K562 (cell line): ENCODE results near the gene ABHD16A. TPM values are rescaled to one million over a fixed set of nuclear protein-coding genes. Genes with fewer than 3 reads are reported as not detected.
A peak's percentile ranks its signal among the peaks of the same experiment; 100 is the strongest.

Experiments used
- ATAC-seq: fragments of 200-7000 bp; cut with Tn5 transposase; 3 replicates; pipeline ENCODE4 v1.9.1; 2020; ENCODE audit warnings: moderate library complexity
- BruUV-seq: library from RNA; stranded (reverse); fragments of 400-500 nt; replicated peaks from 2 replicates; lab custom pipeline; 2021; lab: Mats Ljungman, UMichigan
- CTCF ChIA-PET: fragments of 300-600 bp; formaldehyde crosslinking; extraction: SDS; loops from one replicate; lab custom pipeline; 2021; ENCODE audit warnings: low intra/inter-chr PET ratio; lab: Yijun Ruan, JAX
- POLR2A ChIA-PET: fragments of 300-600, 350-650 bp; sonication (Branson Sonifier 250); formaldehyde crosslinking; extraction: SDS; loops from one replicate; lab custom pipeline; 2021; ENCODE audit warnings: antibody characterized with exemption, inconsistent platforms; lab: Yijun Ruan, JAX
- DNase-seq, 4 experiments: peaks; one replicate each; pipeline versions ENCODE4 v3.0.0 to v3.0.0-alpha.2; 2011 to 2018; ENCODE audit warnings: low spot score in 3 of 4, mixed read lengths in 3 of 4; ENCODE audit errors: extremely low read depth in 1 of 4
- FAIRE-seq: peaks from 2 replicates; lab custom pipeline; 2011; peaks lifted over from hg19 to GRCh38; lab: Jason Lieb, UNC
- H2AFZ ChIP-seq: 2 replicates; pipeline ENCODE4 v1.6.0; 2011; ENCODE audit warnings: low read depth, low read length, control low read depth, inconsistent platforms
- H3K27ac ChIP-seq: fragments of 200-600 bp; 3 replicates; pipeline ENCODE4 v1.8.0; 2011; ENCODE audit warnings: low read depth, mild to moderate bottlenecking, control low read depth, inconsistent platforms, low read length, moderate library complexity, mixed read lengths; ENCODE audit errors: extremely low read depth
- H3K27me3 ChIP-seq, 2 experiments: fragments of 300-600 bp in 1 of 2; 2 replicates in 1 of 2; 3 replicates in 1 of 2; pipeline versions ENCODE4 v1.6.0 to v1.8.0; 2011; ENCODE audit warnings: inconsistent platforms in 2 of 2, low read length in 2 of 2, mild to moderate bottlenecking in 1 of 2, mixed read lengths in 1 of 2, moderate library complexity in 1 of 2; ENCODE audit not compliant: control insufficient read depth in 2 of 2, insufficient read depth in 2 of 2
- H3K36me3 ChIP-seq: fragments of 300-600 bp; 3 replicates; pipeline ENCODE4 v1.8.0; 2011; ENCODE audit warnings: mild to moderate bottlenecking, low read length, inconsistent platforms; ENCODE audit not compliant: control insufficient read depth, insufficient read depth
- H3K4me1 ChIP-seq, 2 experiments: fragments of 200-600 bp in 1 of 2; replicated peaks in 1 of 2; 2 replicates in 1 of 2; 3 replicates in 1 of 2; pipeline versions ENCODE4 v1.5.1 to v1.8.0; 2011; ENCODE audit warnings: inconsistent platforms in 2 of 2, low read length in 2 of 2, mild to moderate bottlenecking in 1 of 2, mixed read lengths in 1 of 2, moderate library complexity in 1 of 2; ENCODE audit not compliant: control insufficient read depth in 2 of 2, insufficient read depth in 2 of 2
- H3K4me2 ChIP-seq: 2 replicates; pipeline ENCODE4 v1.6.1; 2011; ENCODE audit warnings: low read length, control low read depth, inconsistent platforms, mixed read lengths; ENCODE audit not compliant: insufficient read depth
- H3K4me3 ChIP-seq: fragments of 200-600 bp; sonication (generic), shearing (Covaris generic); 2 replicates; pipeline ENCODE4 v1.5.1; 2016; ENCODE audit warnings: control low read depth, inconsistent platforms
- H3K79me2 ChIP-seq: fragments of 200-600 bp; 3 replicates; pipeline ENCODE4 v1.8.0; 2011; ENCODE audit warnings: low read length, inconsistent platforms; ENCODE audit not compliant: control insufficient read depth, insufficient read depth
- H3K9ac ChIP-seq, 2 experiments: 2 replicates each; pipeline versions ENCODE4 v1.6.0 to v1.6.1; 2011; ENCODE audit warnings: low read depth in 2 of 2, low read length in 2 of 2, control low read depth in 1 of 2, inconsistent platforms in 1 of 2, mild to moderate bottlenecking in 1 of 2, mixed read lengths in 1 of 2; ENCODE audit not compliant: insufficient read depth in 1 of 2
- H3K9me1 ChIP-seq: one replicate; pipeline ENCODE4 v1.6.0; 2011; ENCODE audit warnings: inconsistent platforms, mild to moderate bottlenecking, low read length, moderate library complexity; ENCODE audit not compliant: control insufficient read depth, insufficient read depth
- H3K9me3 ChIP-seq: replicated peaks from 2 replicates; pipeline ENCODE4 v1.5.1; 2011; ENCODE audit warnings: low read depth, low read length, inconsistent platforms; ENCODE audit not compliant: control insufficient read depth, insufficient read depth
- H4K20me1 ChIP-seq: replicated peaks from 2 replicates; pipeline ENCODE4 v1.6.1; 2011; ENCODE audit warnings: low read length, inconsistent platforms, mixed read lengths; ENCODE audit not compliant: control insufficient read depth, insufficient read depth
- CBX8 ChIP-seq: fragments of 200-600 bp; sonication (generic); IDR thresholded peaks from 2 replicates; pipeline ENCODE4 v1.6.1; 2012; ENCODE audit warnings: borderline replicate concordance, mixed run types, low read depth, mild to moderate bottlenecking, moderate library complexity, mixed read lengths, low read length, control low read depth, inconsistent platforms; ENCODE audit not compliant: poor library complexity, severe bottlenecking; ENCODE audit errors: extremely low read depth
- CHD4 ChIP-seq: fragments of 200-600 bp; sonication (generic); IDR thresholded peaks from 3 replicates; pipeline ENCODE4 v1.6.1; 2012; ENCODE audit warnings: low read depth, mild to moderate bottlenecking, mixed read lengths, low read length, inconsistent platforms; ENCODE audit not compliant: insufficient read depth, insufficient replicate concordance, poor library complexity, severe bottlenecking
- ELF2 ChIP-seq: fragments of 250-450 bp; sonication (Bioruptor Pico); IDR thresholded peaks from 2 replicates; pipeline ENCODE4 v1.5.0; 2021; ENCODE audit warnings: mild to moderate bottlenecking
- HDAC1 ChIP-seq, 2 experiments: fragments of 450-650 bp; IDR thresholded peaks; 2 replicates each; pipeline ENCODE4 v1.6.1; 2016 to 2017; ENCODE audit warnings: inconsistent platforms in 1 of 2, mild to moderate bottlenecking in 1 of 2, moderate library complexity in 1 of 2
- MAFF ChIP-seq: IDR thresholded peaks from 2 replicates; pipeline ENCODE4 v1.6.1; 2012; ENCODE audit warnings: low read length, improper control_type of control experiment
- PKNOX1 ChIP-seq: fragments of 450-650 bp; IDR thresholded peaks from 2 replicates; pipeline ENCODE4 v1.6.1; 2016
- ZNF239 ChIP-seq: fragments of 250-450 bp; sonication (Bioruptor Pico); IDR thresholded peaks from 2 replicates; pipeline ENCODE4 v1.4.0; 2020; ENCODE audit warnings: mild to moderate bottlenecking
- ZNF407 ChIP-seq: fragments of 450-650 bp; IDR thresholded peaks from 2 replicates; pipeline ENCODE4 v1.6.1; 2016; ENCODE audit warnings: low read depth
- ZNF778 ChIP-seq: fragments of 450-650 bp; formaldehyde crosslinking; IDR thresholded peaks from 2 replicates; pipeline ENCODE4 v1.4.0; 2020; ENCODE audit warnings: mild to moderate bottlenecking, moderate library complexity
- WGBS: fragments of 100-300 bp; shearing (Covaris generic); methylation state at CpG from one replicate; pipeline ENCODE4 v1.1.6; 2016; ENCODE audit warnings: low coverage, mixed read lengths; ENCODE audit not compliant: insufficient coverage; ENCODE audit errors: missing lambda C conversion rate; 5-methylcytosine and 5-hydroxymethylcytosine counted together
- in situ Hi-C: fragments of 300-500 bp; cut with MboI; formaldehyde crosslinking; loops from 4 replicates; pipeline ENCODE4 v1.15.0; 2018; ENCODE audit warnings: inconsistent platforms, mixed read lengths
- intact Hi-C: fragments of 100-400 bp; cut with micrococcal nuclease; formaldehyde crosslinking; loops from 2 replicates; pipeline ENCODE4 v1.14.2; 2022
- polyA plus RNA-seq, 8 experiments: library from polyadenylated mRNA; depleted of rRNA in 4 of 8; stranded (reverse) in 5 of 8; unstranded in 3 of 8; fragments of >200 nt; fragmentation: Nextera tagmentation in 2 of 8; fragmentation: Illumina TruSeq in 1 of 8; extraction: Ambion mirVana in 2 of 8; extraction: Trizol in 1 of 8; gene quantifications; 2 replicates each; pipeline versions ENCODE4 v1.2.1 to v1.2.3, GENCODE V29; 2011 to 2014; ENCODE audit warnings: inconsistent platforms in 1 of 8, missing spikeins in 1 of 8
- total RNA-seq, 7 experiments: library from RNA; depleted of rRNA in 6 of 7; stranded (reverse); fragments of >200 nt in 6 of 7; fragmentation: Illumina TruSeq in 2 of 7; extraction: Trizol in 2 of 7; gene quantifications; 2 replicates each; pipeline versions ENCODE4 v1.2.1 to v1.2.3, GENCODE V29; 2011 to 2021; ENCODE audit warnings: low replicate concordance in 1 of 7

ABHD16A gene
- total and polyA plus RNA-seq, 9 of the 15 experiments (the other 6 are each of a cell fraction or from before 2014, with no cell fraction given): 25.8 to 120 (median 81.6) TPM

- H3K4me2 ChIP-seq: peak overlapping the region; percentile 37
- no peak overlapping the region for H3K4me3 ChIP-seq
- ChIA-PET POLR2A (interaction anchor here (0.5 to 15.0 kb wide), 22 partner anchors 8 to 377 kb away, joined by 3 to 236 read pairs (median 3); partner anchors contain the start of genes ABHD16A, BAG6, C6orf47 and CLIC1), CTCF (no interaction called here)
- H3K79me2 ChIP-seq: peaks cover 19% of the 10 kb centered on the region; the same call in 2 of the 3 replicates
- H2AFZ ChIP-seq: peak overlapping the region; percentile 71
- peaks cover 47% of the 10 kb centered on the region for H3K36me3 ChIP-seq
- no peaks in the 10 kb centered on the region for H4K20me1 ChIP-seq
- in situ Hi-C loops: no loop called here
- H3K9me1 ChIP-seq: peaks cover 5% of the 10 kb centered on the region
- H3K4me1 ChIP-seq: peaks cover 46 to 70% of the 10 kb centered on the region in 2 experiments
- H3K27me3 ChIP-seq: no peaks in the 10 kb centered on the region
- DNase-seq (peak in 1 of 4 experiments; percentile 72), ATAC-seq (no peak), FAIRE-seq (no peak)
- 38% methylated on average over 7 of the region's 7 CpGs for WGBS
- intact Hi-C loops: no loop called here
- H3K9ac ChIP-seq: peak overlapping the region; percentile 38 to 82
- H3K27ac ChIP-seq: peak overlapping the region; percentile 64
- BruUV-seq: no TSS peak
- H3K9me3 ChIP-seq: no peaks in the 10 kb centered on the region
- TF ChIP-seq ZNF778 (CRISPR knock-in tag): no peak
- peak; percentile 2; the same call in 1 of the 2 replicates for TF ChIP-seq ZNF239
- TF ChIP-seq ELF2: peak; percentile 56; the same call in 1 of the 2 replicates
- no peak for TF ChIP-seq CHD4
- peak; percentile 35; the same call in 1 of the 2 replicates for TF ChIP-seq MAFF
- TF ChIP-seq PKNOX1: peak; percentile 69
- peak in 1 of 2 experiments; percentile 13; a peak in 1 of 4 replicates for TF ChIP-seq HDAC1 (IDR thresholded peaks at IDR 0.05)
- TF ChIP-seq CBX8: no peak
- TF ChIP-seq ZNF407: no peak
These were observed 24.1 kb upstream of the ABHD16A start for GRCh38 chr6:31727034-31727716.
